ENCODE measurements around the gene TRPV6.

TRPV6 gene

GRCh38 chr7:142899661-142900060 lies 14.1 kb upstream of the TRPV6 start:
- H3K36me3 ChIP-seq (ENCODE audit: insufficient read depth, low read length): no peaks in the 10 kb centered on the region
- H2AFZ ChIP-seq (ENCODE audit: low read depth, low read length): no peak overlapping the region
- H3K4me3 ChIP-seq (ENCODE audit: low read length): no peak overlapping the region
- no peaks in the 10 kb centered on the region for H3K9me3 ChIP-seq (ENCODE audit: low read length)
- no peaks in the 10 kb centered on the region for H3K4me1 ChIP-seq (ENCODE audit: insufficient read depth, low read length)
- H3K27me3 ChIP-seq (ENCODE audit: insufficient read depth, low read length): no peaks in the 10 kb centered on the region

- H3K9me3 ChIP-seq (ENCODE audit: low read length): no peaks in the 10 kb centered on the region
These were observed 13.0 kb upstream of the TRPV6 start for GRCh38 chr7:142898377-142899170.

DNA sequence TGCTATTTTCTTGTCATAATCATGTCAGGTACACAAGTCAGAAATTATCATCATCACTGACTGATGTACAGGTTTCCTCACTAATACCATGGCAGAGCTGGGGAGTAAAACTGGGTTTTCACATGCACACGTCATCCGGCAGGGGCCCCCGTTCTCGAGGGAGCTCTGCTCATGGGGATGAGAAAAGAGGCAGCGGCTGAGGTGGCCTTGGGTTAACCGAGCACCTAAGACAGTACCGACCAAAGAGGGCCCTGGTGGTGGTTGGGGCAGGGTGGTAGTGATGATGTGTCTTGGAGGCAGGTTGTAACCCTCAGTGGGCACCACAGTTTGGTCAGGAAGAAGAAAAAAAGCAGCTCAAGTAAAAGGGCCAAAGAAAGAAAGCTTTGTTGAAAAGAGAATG lies 12.1 kb upstream of the TRPV6 start:
- Histone ChIP-seq H3K4me1 (ENCODE audit: insufficient read depth, low read length) (no peaks in the 10 kb centered on the region), H3K4me3 (ENCODE audit: low read length) (no peak overlapping the region), H2AFZ (ENCODE audit: low read depth, low read length) (no peak overlapping the region), H3K36me3 (ENCODE audit: insufficient read depth, low read length) (no peaks in the 10 kb centered on the region), H3K27me3 (ENCODE audit: insufficient read depth, low read length) (no peaks in the 10 kb centered on the region), H3K9me3 (ENCODE audit: low read length) (no peaks in the 10 kb centered on the region)

More at GRCh38 chr7:142898377-142899170, 13.0 kb upstream of the TRPV6 start:
- no peaks in the 10 kb centered on the region for H3K4me1 ChIP-seq (ENCODE audit: insufficient read depth, low read length)
- no peak overlapping the region for H2AFZ ChIP-seq (ENCODE audit: low read depth, low read length)
- H3K4me3 ChIP-seq (ENCODE audit: low read length): no peak overlapping the region
- H3K36me3 ChIP-seq (ENCODE audit: insufficient read depth, low read length): no peaks in the 10 kb centered on the region
- H3K27me3 ChIP-seq (ENCODE audit: insufficient read depth, low read length): no peaks in the 10 kb centered on the region

- no peak overlapping the region for H2AFZ ChIP-seq (ENCODE audit: low read depth, low read length)
- no peaks in the 10 kb centered on the region for H3K27me3 ChIP-seq (ENCODE audit: insufficient read depth, low read length)
- no peak overlapping the region for H3K4me3 ChIP-seq (ENCODE audit: low read length)
- H3K4me1 ChIP-seq (ENCODE audit: insufficient read depth, low read length): no peaks in the 10 kb centered on the region
- H3K9me3 ChIP-seq (ENCODE audit: low read length): no peaks in the 10 kb centered on the region
- no peaks in the 10 kb centered on the region for H3K36me3 ChIP-seq (ENCODE audit: insufficient read depth, low read length)
These were observed 11.3 kb upstream of the TRPV6 start for GRCh38 chr7:142896741-142897379.

DNA sequence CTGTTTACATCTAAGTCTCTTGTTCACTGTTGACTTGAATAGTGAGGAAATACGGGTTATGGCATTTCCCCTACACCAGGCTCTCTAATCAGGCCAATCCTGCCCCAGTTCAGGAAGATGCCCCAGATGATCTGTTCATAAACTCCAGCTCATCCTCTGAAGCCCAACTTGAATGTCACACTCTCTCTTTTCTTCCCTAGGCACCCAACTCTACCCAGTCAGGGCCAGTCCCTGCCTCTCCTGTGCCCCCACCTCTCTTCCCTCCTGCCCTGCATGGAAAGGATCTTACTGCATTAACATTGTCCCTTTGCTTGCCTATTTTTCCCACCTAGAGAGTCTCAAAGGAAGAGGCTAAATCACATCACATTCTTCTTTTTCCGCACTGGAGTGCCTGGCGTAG lies 10.6 kb upstream of the TRPV6 start:
- H3K4me1 ChIP-seq (ENCODE audit: insufficient read depth, low read length): no peaks in the 10 kb centered on the region
- no peak overlapping the region for H3K4me3 ChIP-seq (ENCODE audit: low read length)
- no peaks in the 10 kb centered on the region for H3K27me3 ChIP-seq (ENCODE audit: insufficient read depth, low read length)
- no peak overlapping the region for H2AFZ ChIP-seq (ENCODE audit: low read depth, low read length)
- H3K9me3 ChIP-seq (ENCODE audit: low read length): no peaks in the 10 kb centered on the region
- H3K36me3 ChIP-seq (ENCODE audit: insufficient read depth, low read length): no peaks in the 10 kb centered on the region

DNA sequence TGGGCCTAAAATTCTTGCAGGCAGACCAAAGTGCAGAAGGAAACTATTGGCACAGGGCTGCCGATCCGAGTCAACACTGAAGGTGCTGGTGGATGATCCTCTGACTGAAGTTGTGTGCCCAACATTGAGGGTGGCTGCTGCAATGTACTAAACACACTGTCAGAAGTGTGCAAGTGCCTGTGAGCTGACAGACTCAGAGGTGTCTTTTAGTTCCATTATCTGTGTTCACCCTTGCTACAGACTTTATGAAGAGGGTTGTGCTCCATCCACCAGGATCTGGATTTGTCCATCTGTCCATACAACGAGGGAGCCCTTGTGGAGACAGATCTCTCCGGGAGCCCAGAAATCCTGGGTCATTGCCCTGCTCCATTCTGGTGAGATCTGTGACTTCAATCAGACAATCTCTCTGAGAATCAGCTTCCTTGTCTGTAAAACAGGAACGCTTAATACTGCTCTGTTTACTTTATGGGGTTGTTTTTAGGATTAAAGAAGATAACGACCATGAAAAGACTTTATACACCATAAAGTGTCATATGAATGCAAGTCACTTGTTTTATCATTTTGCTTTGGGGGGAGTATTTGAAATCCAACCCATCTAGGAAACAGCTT lies 9.5 kb upstream of the TRPV6 start:
- Histone ChIP-seq H3K27me3 (ENCODE audit: insufficient read depth, low read length) (no peaks in the 10 kb centered on the region), H3K9me3 (ENCODE audit: low read length) (no peaks in the 10 kb centered on the region), H2AFZ (ENCODE audit: low read depth, low read length) (no peak overlapping the region), H3K4me3 (ENCODE audit: low read length) (no peak overlapping the region), H3K36me3 (ENCODE audit: insufficient read depth, low read length) (no peaks in the 10 kb centered on the region), H3K4me1 (ENCODE audit: insufficient read depth, low read length) (no peaks in the 10 kb centered on the region)

DNA sequence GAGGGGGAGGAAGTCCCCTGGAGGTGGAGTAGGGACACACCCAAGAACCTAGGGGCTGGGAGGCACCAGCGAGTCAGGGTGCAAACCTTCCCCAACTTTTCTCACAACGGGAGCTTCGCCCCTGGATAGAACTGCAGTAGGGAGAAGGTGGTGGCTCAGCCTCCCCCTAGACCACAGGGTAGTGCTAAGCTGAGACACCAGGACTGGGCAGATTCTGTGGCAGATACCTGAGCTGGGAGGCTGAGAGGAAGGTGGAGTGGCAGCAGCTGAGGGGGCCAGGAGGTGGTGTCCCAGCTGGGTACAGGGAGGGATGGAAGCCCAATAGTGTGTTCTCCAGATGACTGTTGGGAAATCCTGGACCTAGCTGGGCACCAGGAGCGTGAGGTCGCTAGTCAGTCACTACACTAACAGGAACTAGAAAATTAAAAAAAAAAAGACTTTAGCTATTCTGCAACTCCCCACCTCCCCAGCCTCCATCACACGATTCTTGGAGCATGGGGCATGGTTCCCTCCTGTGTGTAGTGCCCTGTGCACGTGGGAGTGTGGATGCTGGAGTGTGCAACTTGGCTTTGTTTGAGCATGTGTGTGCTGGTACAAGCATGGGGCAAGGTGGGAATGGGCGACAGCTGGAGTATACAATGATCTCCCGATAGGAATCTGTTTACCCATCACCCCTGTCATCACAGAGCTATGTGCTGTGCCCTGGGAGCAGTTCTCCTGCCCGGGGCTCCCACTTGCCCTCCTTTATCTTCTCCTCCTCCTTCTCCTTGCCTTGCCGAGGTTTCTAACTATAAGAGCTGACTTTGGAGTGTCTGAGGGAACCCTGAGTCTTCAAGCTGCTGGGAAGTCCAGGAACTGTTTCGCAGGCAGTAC lies 8.8 kb upstream of the TRPV6 start:
- no peak overlapping the region for H3K4me3 ChIP-seq (ENCODE audit: low read length)
- H3K27me3 ChIP-seq (ENCODE audit: insufficient read depth, low read length): no peaks in the 10 kb centered on the region
- no peaks in the 10 kb centered on the region for H3K36me3 ChIP-seq (ENCODE audit: insufficient read depth, low read length)
- no peaks in the 10 kb centered on the region for H3K9me3 ChIP-seq (ENCODE audit: low read length)
- H3K4me1 ChIP-seq (ENCODE audit: insufficient read depth, low read length): no peaks in the 10 kb centered on the region
- no peak overlapping the region for H2AFZ ChIP-seq (ENCODE audit: low read depth, low read length)

GRCh38 chr7:142892951-142893350 lies 7.4 kb upstream of the TRPV6 start:
- no peaks in the 10 kb centered on the region for H3K27me3 ChIP-seq (ENCODE audit: insufficient read depth, low read length)
- H3K4me3 ChIP-seq (ENCODE audit: low read length): no peak overlapping the region
- no peaks in the 10 kb centered on the region for H3K4me1 ChIP-seq (ENCODE audit: insufficient read depth, low read length)
- H3K36me3 ChIP-seq (ENCODE audit: insufficient read depth, low read length): no peaks in the 10 kb centered on the region
- no peak overlapping the region for H2AFZ ChIP-seq (ENCODE audit: low read depth, low read length)
- no peaks in the 10 kb centered on the region for H3K9me3 ChIP-seq (ENCODE audit: low read length)

- H3K4me1 ChIP-seq (ENCODE audit: insufficient read depth, low read length): no peaks in the 10 kb centered on the region
- no peak overlapping the region for H2AFZ ChIP-seq (ENCODE audit: low read depth, low read length)
- no peaks in the 10 kb centered on the region for H3K36me3 ChIP-seq (ENCODE audit: insufficient read depth, low read length)
- H3K4me3 ChIP-seq (ENCODE audit: low read length): no peak overlapping the region
- H3K27me3 ChIP-seq (ENCODE audit: insufficient read depth, low read length): no peaks in the 10 kb centered on the region
- no peaks in the 10 kb centered on the region for H3K9me3 ChIP-seq (ENCODE audit: low read length)
These were observed 6.0 kb upstream of the TRPV6 start for GRCh38 chr7:142891490-142892082.

DNA sequence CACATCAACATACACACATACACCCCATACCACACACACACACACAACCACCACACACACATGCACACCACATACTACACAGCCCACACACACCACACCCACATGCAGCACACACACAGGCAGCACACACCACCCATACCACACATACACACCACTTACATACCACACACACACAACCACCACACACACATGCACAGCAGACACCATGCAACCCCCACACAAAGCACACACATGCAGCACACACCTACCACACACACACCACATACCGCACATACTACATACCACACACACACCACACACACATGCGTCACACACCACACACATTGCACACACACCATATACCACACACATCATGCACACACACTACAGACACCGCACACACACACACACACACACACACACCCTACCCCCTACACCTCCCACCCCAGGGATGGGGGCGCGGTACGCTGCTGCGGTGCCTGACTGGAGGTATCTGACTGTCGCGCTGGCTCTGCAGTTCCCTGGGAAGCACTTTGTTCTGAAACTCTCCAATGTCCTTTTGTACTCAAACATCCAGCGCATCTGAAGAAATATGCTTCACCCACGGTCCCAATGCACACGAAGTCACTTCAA lies 5.4 kb upstream of the TRPV6 start:
- Histone ChIP-seq H3K27me3 (ENCODE audit: insufficient read depth, low read length) (no peaks in the 10 kb centered on the region), H3K4me3 (ENCODE audit: low read length) (no peak overlapping the region), H3K36me3 (ENCODE audit: insufficient read depth, low read length) (no peaks in the 10 kb centered on the region), H2AFZ (ENCODE audit: low read depth, low read length) (no peak overlapping the region), H3K4me1 (ENCODE audit: insufficient read depth, low read length) (no peaks in the 10 kb centered on the region), H3K9me3 (ENCODE audit: low read length) (no peaks in the 10 kb centered on the region)

DNA sequence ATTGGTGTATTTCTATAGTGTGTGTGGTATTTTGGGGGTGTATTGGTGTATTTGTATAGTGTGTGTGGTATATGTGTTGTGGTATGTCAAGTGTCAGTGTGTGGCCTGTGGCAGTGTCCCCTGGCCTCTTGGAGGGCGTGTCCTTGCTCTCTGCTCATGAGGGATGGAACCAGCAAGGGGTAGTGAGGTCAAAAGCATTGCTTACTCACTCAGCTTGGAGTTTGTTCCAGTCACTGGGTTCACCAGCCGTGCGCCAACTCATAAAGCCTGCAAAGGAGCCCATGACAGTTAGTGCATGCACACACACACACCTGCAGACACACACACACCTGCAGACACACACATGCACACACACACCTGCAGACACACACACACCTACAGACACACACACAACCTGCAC lies 4.3 kb upstream of the TRPV6 start:
- Histone ChIP-seq H2AFZ (ENCODE audit: low read depth, low read length) (no peak overlapping the region), H3K36me3 (ENCODE audit: insufficient read depth, low read length) (no peaks in the 10 kb centered on the region), H3K4me1 (ENCODE audit: insufficient read depth, low read length) (no peaks in the 10 kb centered on the region), H3K4me3 (ENCODE audit: low read length) (no peak overlapping the region), H3K27me3 (ENCODE audit: insufficient read depth, low read length) (no peaks in the 10 kb centered on the region), H3K9me3 (ENCODE audit: low read length) (no peaks in the 10 kb centered on the region)

DNA sequence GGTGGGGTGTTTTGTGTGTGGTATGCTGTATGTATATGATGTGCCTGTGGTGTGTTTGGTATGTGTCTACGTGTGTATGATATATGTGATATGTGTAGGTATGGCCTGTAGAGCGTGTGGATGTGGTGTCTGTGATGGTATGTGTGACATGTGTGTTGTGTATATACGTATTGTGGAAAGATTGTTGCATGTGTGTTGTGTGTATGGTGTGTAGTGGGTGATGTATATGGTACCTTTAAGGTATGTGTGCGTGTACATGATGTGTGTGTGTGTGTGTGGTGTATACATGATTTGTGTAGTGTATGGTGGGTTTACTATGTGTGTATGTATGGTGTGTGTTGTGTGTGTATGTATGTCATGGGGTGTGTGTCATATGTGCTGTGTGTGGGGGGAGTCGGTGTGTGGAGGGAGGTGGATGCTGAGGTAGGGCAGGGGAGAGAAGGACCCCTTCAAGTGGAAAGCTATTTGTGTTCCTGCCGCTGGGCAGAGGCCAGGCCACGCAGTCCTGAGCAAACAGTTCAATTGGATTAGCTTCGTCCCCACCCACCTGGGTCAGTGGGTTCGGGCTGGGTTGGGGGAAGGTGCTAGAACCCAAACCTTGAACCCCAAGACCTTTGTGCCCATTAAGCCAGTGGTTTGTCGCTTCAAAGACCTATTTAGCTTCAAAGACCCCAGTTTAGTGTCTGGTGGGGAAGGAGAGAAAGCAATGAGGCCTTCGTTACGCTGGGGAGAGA lies 1.9 kb upstream of the TRPV6 start:
- Histone ChIP-seq H3K9me3 (ENCODE audit: low read length) (no peaks in the 10 kb centered on the region), H3K27me3 (ENCODE audit: insufficient read depth, low read length) (no peaks in the 10 kb centered on the region), H3K4me1 (ENCODE audit: insufficient read depth, low read length) (no peaks in the 10 kb centered on the region), H3K36me3 (ENCODE audit: insufficient read depth, low read length) (no peaks in the 10 kb centered on the region), H2AFZ (ENCODE audit: low read depth, low read length) (no peak overlapping the region), H3K4me3 (ENCODE audit: low read length) (no peak overlapping the region)
